Cardiac fibroblast (primary cell): Measurements from ENCODE around the gene SEPTIN8.

Experiments used
- DNase-seq, 2 donors: peaks; one replicate each; pipeline versions ENCODE4 v3.0.0 to v3.0.0-alpha.2; 2010; ENCODE audit warnings: low read depth in 2 of 2
- H3K4me3 ChIP-seq, 2 donors: replicated peaks in 1 of 2; 1 replicate in 1 of 2; 2 replicates in 1 of 2; pipeline ENCODE4 v1.5.1; 2011; ENCODE audit warnings: low read depth in 2 of 2, low read length in 2 of 2, mild to moderate bottlenecking in 2 of 2, moderate library complexity in 1 of 2
- CTCF ChIP-seq: IDR thresholded peaks from one replicate; pipeline ENCODE4 v1.5.1; 2011; ENCODE audit warnings: low read depth, mild to moderate bottlenecking, low read length, inconsistent platforms

Gene SEPTIN8

DNA sequence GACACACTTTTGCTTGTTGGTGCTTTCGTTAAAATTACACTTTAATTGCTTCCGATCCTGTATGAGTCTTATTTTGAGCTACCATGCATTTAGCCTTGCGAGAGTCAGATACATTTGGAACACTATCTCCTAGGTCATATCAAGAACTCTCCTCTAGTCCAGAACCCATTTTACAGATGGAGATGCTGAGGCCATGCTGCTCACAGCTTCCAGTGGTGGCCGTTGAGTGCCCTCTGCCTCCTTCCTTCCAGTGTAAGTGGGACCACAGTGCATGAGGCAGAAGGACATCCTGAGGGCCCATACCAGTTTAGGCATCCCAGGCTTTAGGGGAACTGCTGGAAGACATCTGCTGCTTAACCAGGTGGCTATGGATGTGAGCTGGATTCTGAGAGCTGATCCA is 22.9 kb downstream of the SEPTIN8 start:
- no peak for TF ChIP-seq CTCF
- no peak for DNase-seq
- no peak overlapping the region for H3K4me3 ChIP-seq

DNA sequence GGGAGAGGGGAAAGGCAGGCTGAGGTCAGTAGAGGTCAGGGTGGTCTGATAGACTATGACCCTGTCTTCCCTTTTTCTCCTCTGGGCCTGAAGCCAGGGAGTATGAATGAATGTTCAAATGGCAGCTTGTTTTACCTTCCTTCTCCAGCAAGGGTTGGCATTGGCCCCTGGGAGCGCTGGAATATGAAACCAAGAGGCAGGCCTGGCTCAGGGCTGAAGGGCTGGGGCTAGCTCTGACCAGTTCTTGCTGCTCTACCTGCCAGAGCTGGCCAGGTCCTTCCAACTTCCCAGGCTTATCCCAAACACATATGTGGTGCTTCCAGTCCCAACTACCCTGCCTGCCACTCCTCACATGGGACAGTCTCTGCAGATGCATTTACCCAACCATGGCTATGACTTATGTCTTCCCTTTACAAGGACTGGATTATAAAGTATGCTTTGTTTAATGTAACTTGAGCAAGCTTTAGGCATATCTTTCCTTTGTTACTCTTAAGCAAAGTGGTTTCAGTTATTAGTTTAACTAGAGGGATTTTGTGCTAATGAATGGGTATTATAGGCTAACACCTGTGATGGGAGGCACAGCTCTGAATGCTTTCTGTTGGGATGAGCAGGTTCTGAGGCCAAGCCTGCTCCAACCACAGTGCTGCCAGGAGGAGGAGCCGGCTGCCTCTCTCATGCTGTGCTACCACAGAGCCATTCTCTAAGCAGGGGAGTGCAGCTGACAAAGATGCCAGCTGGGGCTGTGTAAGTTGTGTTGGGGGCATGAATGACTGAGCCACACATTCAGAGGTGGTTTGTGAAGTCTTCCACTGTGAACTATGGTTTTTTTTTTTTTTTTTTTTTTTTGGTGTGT is 23.7 kb downstream of the SEPTIN8 start:
- H3K4me3 ChIP-seq, result no peak overlapping the region
- TF ChIP-seq CTCF, result no peak

DNA sequence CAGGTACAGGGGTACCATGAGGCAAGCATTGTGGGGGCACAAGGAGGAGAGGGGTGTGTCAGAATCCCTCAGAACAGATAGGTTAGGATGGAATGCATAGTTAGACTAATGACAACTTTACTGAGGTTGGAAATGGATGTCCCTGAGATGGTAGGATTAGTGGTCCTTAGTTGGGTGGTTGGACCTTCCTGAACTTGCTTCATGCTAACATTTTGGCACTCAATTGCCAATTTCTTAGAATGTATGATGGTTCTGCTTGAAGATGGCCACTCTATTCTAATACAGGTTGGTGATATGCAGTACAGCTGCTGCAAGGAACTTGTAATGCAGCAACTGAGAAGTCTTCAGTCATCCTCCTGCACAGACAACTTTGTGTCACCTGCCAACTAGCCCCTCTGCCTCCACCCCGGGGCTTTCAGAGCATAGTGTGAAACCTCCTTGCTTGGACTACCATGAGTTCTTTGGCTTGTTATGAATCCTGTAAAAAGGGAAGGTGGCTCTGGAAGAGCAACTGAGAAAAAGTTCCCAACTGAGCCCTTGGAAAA is 24.4 kb downstream of the SEPTIN8 start:
- DNase-seq, result no peak
- no peak for TF ChIP-seq CTCF
- H3K4me3 ChIP-seq, result no peak overlapping the region

More for the DNA sequence above, 23.7 kb downstream of the SEPTIN8 start:
- no peak for DNase-seq

- no peak for DNase-seq
- no peak overlapping the region for H3K4me3 ChIP-seq
- no peak for TF ChIP-seq CTCF
Observed at GRCh38 chr5:132751971-132752580, 25.0 kb downstream of the SEPTIN8 start.

- H3K4me3 ChIP-seq, result no peak overlapping the region
- DNase-seq, result peak; percentile 92 to 96
- TF ChIP-seq CTCF, result no peak
Observed at GRCh38 chr5:132751444-132751843, 25.6 kb downstream of the SEPTIN8 start.

DNA sequence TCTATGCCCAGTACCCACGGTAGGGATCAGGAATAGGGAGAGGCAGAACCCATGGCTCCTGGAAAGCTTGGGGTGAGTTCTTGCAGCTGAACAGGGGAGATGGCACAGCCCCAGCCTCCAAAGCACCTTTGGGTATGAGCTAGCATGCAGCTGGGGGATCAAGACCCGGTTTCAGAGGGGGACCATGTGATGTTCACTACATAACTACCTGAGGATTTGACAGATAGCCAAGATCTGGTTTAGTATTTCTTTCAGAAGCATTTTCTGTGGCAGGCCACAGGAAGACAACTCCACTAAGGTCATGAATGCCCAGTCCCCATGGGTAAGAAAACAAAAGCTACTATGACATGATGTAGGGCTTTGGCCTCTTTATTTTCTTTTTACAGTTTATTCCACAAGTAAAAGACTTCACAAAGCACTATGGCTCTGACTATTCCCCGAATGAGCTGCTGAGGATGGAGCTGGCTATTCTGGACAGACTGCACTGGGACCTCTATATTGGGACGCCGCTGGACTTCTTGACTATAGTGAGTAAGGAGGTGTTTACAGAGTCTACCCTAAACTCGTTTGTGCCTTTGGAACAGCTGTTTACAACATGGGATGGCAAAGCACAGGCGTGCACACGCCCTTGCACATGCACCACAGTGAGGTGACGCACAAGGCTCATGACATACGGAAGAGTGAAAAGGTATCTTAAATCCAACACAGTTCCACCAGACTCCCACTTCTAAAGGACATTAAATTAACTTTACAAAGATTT is 26.4 kb downstream of the SEPTIN8 start:
- H3K4me3 ChIP-seq, result no peak overlapping the region
- DNase-seq, result no peak
- TF ChIP-seq CTCF, result no peak
